K562 treated with DMSO at 1 percent for 48 hours (cell line): ENCODE data around the gene SLC29A4. TPM values are rescaled to one million over a fixed set of nuclear protein-coding genes. Genes with fewer than 3 reads are reported as not detected.

Experiments used
- total RNA-seq: library from RNA; unstranded; fragments of 300-600 nt; gene quantifications from 2 replicates; pipeline ENCODE4 v1.2.3, GENCODE V29; 2022; ENCODE audit warnings: low replicate concordance; ENCODE audit errors: extremely low read depth

The SLC29A4 gene
- total RNA-seq: not detected in 2 replicates

GRCh38 chr7:5282543-5283316 is at the start of gene SLC29A4:
Gene SLC29A4 (plus strand): TSS chr7:5282943. CDS start chr7:5287817, 4,874 bp downstream.

Other genes starting within 250 kb of the SLC29A4 start
- gene RBAK, start 237.1 kb upstream of the SLC29A4 start, total RNA-seq: not detected in 2 replicates
- gene WIPI2, start 92.7 kb upstream of the SLC29A4 start, total RNA-seq: not detected in 2 replicates
- not detected in 2 replicates for gene TNRC18, start 140.9 kb downstream of the SLC29A4 start, total RNA-seq
- gene FBXL18, start 230.9 kb downstream of the SLC29A4 start, total RNA-seq: not detected in 2 replicates
- 1,745 and 2,042 TPM in 2 replicates for gene ACTB, start 247.7 kb downstream of the SLC29A4 start, total RNA-seq